ENCODE measurements around the gene LIMK1.

The LIMK1 gene

GRCh38 chr7:74094224-74095101, 10.9 kb downstream of the LIMK1 start:
- Histone ChIP-seq H3K4me1 (ENCODE audit: control insufficient read depth, insufficient read depth, low read length) (peaks cover 7% of the 10 kb centered on the region), H3K9me3 (ENCODE audit: control insufficient read depth, insufficient read depth, low read length) (peaks cover 4% of the 10 kb centered on the region), H3K4me3 (ENCODE audit: low read depth, low read length) (peak overlapping the region; percentile 52), H3K9ac (ENCODE audit: low read depth, low read length) (peak overlapping the region; percentile 73), H3K27me3 (ENCODE audit: control insufficient read depth, insufficient read depth, low read length) (no peaks in the 10 kb centered on the region), H3K36me3 (ENCODE audit: control insufficient read depth, insufficient read depth, low read length) (peaks cover 24% of the 10 kb centered on the region)

GRCh38 chr7:74095135-74095534, 11.5 kb downstream of the LIMK1 start:
- no peak overlapping the region for H3K9ac ChIP-seq (ENCODE audit: low read depth, low read length)
- H3K36me3 ChIP-seq (ENCODE audit: control insufficient read depth, insufficient read depth, low read length) = peaks cover 25% of the 10 kb centered on the region
- peak overlapping the region; percentile 52 for H3K4me3 ChIP-seq (ENCODE audit: low read depth, low read length)
- H3K27me3 ChIP-seq (ENCODE audit: control insufficient read depth, insufficient read depth, low read length) = no peaks in the 10 kb centered on the region
- H3K4me1 ChIP-seq (ENCODE audit: control insufficient read depth, insufficient read depth, low read length) = peaks cover 7% of the 10 kb centered on the region
- H3K9me3 ChIP-seq (ENCODE audit: control insufficient read depth, insufficient read depth, low read length) = peaks cover 4% of the 10 kb centered on the region

- peaks cover 28% of the 10 kb centered on the region for H3K36me3 ChIP-seq (ENCODE audit: control insufficient read depth, insufficient read depth, low read length)
- H3K9ac ChIP-seq (ENCODE audit: low read depth, low read length) = no peak overlapping the region
- H3K4me1 ChIP-seq (ENCODE audit: control insufficient read depth, insufficient read depth, low read length) = peaks cover 7% of the 10 kb centered on the region
- H3K27me3 ChIP-seq (ENCODE audit: control insufficient read depth, insufficient read depth, low read length) = no peaks in the 10 kb centered on the region
- no peak overlapping the region for H3K4me3 ChIP-seq (ENCODE audit: low read depth, low read length)
- H3K9me3 ChIP-seq (ENCODE audit: control insufficient read depth, insufficient read depth, low read length) = peaks cover 4% of the 10 kb centered on the region
These were observed 14.5 kb downstream of the LIMK1 start for GRCh38 chr7:74097937-74098614.

DNA sequence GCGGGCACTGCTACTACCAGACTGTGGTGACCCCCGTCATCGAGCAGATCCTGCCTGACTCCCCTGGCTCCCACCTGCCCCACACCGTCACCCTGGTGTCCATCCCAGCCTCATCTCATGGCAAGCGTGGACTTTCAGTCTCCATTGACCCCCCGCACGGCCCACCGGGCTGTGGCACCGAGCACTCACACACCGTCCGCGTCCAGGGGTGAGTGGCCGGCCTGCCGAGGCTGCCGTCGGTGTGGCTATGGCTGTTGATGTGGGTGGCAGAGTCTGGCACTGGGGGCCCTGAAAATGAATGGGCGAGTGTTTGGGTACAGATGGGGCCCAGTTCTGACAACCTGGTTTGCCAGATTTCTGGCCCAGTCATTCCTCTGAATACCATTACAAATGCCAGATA, 15.4 kb downstream of the LIMK1 start:
- no peak overlapping the region for H3K4me3 ChIP-seq (ENCODE audit: low read depth, low read length)
- peaks cover 4% of the 10 kb centered on the region for H3K9me3 ChIP-seq (ENCODE audit: control insufficient read depth, insufficient read depth, low read length)
- H3K4me1 ChIP-seq (ENCODE audit: control insufficient read depth, insufficient read depth, low read length) = peaks cover 3% of the 10 kb centered on the region
- peaks cover 25% of the 10 kb centered on the region for H3K36me3 ChIP-seq (ENCODE audit: control insufficient read depth, insufficient read depth, low read length)
- H3K27me3 ChIP-seq (ENCODE audit: control insufficient read depth, insufficient read depth, low read length) = no peaks in the 10 kb centered on the region
- H3K9ac ChIP-seq (ENCODE audit: low read depth, low read length) = no peak overlapping the region

DNA sequence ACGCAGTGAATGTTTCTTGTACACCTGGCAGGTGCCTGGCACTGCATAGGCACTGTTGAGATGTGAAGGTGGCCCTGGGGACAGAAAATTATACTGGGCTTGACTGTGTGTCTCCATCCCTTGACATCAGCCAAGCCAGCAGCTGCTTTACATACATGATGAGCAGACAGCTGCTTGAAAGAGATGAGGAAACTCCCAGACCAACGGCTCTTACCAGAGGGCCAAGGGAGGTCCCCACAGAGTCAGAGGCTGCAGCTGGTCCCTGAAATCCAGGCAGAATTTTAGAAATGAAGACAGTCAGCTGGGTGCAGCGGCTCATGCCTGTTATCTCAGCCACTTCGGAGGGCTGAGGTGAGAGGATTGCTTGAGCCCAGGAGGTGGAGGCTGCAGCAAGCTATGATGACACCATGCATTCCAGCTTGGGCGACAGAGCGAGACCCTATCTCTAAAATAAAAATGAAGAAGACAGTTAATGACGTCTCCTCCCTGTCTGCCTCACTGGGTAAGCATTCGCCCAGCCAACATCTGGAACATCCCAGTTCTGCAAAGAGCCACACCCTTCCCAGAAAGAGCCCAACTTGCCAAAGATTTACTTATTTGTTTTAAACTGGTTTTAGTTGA, 17.6 kb downstream of the LIMK1 start:
- H3K9ac ChIP-seq (ENCODE audit: low read depth, low read length) = no peak overlapping the region
- H3K27me3 ChIP-seq (ENCODE audit: control insufficient read depth, insufficient read depth, low read length) = no peaks in the 10 kb centered on the region
- peaks cover 30% of the 10 kb centered on the region for H3K36me3 ChIP-seq (ENCODE audit: control insufficient read depth, insufficient read depth, low read length)
- H3K4me3 ChIP-seq (ENCODE audit: low read depth, low read length) = no peak overlapping the region
- peaks cover 4% of the 10 kb centered on the region for H3K9me3 ChIP-seq (ENCODE audit: control insufficient read depth, insufficient read depth, low read length)
- H3K4me1 ChIP-seq (ENCODE audit: control insufficient read depth, insufficient read depth, low read length) = no peaks in the 10 kb centered on the region

DNA sequence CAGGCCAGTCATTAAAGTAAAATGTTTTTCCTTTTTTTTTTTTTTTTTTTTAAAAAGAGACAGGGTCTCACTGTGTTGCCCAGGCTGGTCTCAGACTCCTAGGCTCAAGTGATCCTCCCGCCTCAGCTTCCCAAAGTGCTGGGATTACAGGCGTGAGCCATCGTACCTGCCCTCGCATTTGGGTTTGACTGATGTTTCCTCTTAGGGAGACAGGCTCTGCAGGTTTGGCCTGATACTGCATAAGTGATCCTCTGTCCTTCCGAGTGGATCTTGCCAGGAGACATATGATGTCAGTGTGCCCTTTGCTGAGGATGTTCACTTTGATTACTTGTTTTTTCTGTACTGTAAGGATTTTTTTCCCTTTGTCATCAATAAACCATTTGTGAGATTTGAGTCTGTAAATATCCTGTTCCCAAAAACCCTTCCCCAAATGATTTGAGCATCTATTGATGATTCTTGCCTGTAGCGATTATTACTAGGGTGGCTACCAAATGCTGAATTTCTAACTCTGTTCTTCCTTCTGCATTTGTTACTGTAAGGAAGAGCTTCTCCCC, 19.7 kb downstream of the LIMK1 start:
- peaks cover 31% of the 10 kb centered on the region for H3K36me3 ChIP-seq (ENCODE audit: control insufficient read depth, insufficient read depth, low read length)
- H3K4me3 ChIP-seq (ENCODE audit: low read depth, low read length) = no peak overlapping the region
- no peak overlapping the region for H3K9ac ChIP-seq (ENCODE audit: low read depth, low read length)
- H3K27me3 ChIP-seq (ENCODE audit: control insufficient read depth, insufficient read depth, low read length) = no peaks in the 10 kb centered on the region
- no peaks in the 10 kb centered on the region for H3K9me3 ChIP-seq (ENCODE audit: control insufficient read depth, insufficient read depth, low read length)
- H3K4me1 ChIP-seq (ENCODE audit: control insufficient read depth, insufficient read depth, low read length) = no peaks in the 10 kb centered on the region

GRCh38 chr7:74104702-74105101, 21.1 kb downstream of the LIMK1 start:
- H3K9ac ChIP-seq (ENCODE audit: low read depth, low read length) = no peak overlapping the region
- H3K36me3 ChIP-seq (ENCODE audit: control insufficient read depth, insufficient read depth, low read length) = peaks cover 32% of the 10 kb centered on the region

DNA sequence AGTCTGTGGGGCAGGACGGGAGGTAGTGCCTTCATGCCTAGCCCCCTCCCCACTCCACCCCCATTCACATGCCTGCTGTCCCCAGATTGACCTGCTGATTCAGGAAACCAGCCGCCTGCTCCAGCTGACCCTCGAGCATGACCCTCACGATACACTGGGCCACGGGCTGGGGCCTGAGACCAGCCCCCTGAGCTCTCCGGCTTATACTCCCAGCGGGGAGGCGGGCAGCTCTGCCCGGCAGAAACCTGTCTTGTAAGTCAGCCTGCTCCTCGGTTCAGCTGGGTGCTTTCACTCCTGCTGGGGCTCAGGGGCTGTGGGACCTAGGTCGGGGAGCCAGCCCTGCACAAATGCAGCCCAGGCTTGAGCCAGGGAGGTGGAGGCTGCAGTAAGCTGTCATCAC, 22.4 kb downstream of the LIMK1 start:
- H3K36me3 ChIP-seq (ENCODE audit: control insufficient read depth, insufficient read depth, low read length) = peaks cover 32% of the 10 kb centered on the region

More at GRCh38 chr7:74104702-74105101, 21.1 kb downstream of the LIMK1 start:
- Histone ChIP-seq H3K4me1 (ENCODE audit: control insufficient read depth, insufficient read depth, low read length) (no peaks in the 10 kb centered on the region), H3K27me3 (ENCODE audit: control insufficient read depth, insufficient read depth, low read length) (no peaks in the 10 kb centered on the region), H3K4me3 (ENCODE audit: low read depth, low read length) (no peak overlapping the region), H3K9me3 (ENCODE audit: control insufficient read depth, insufficient read depth, low read length) (no peaks in the 10 kb centered on the region)

GRCh38 chr7:74106846-74107245, 23.2 kb downstream of the LIMK1 start:
- Histone ChIP-seq H3K27me3 (ENCODE audit: control insufficient read depth, insufficient read depth, low read length) (no peaks in the 10 kb centered on the region), H3K9me3 (ENCODE audit: control insufficient read depth, insufficient read depth, low read length) (no peaks in the 10 kb centered on the region), H3K9ac (ENCODE audit: low read depth, low read length) (no peak overlapping the region), H3K4me1 (ENCODE audit: control insufficient read depth, insufficient read depth, low read length) (no peaks in the 10 kb centered on the region), H3K36me3 (ENCODE audit: control insufficient read depth, insufficient read depth, low read length) (peaks cover 36% of the 10 kb centered on the region), H3K4me3 (ENCODE audit: low read depth, low read length) (no peak overlapping the region)

More for the DNA sequence above, 22.4 kb downstream of the LIMK1 start:
- Histone ChIP-seq H3K4me1 (ENCODE audit: control insufficient read depth, insufficient read depth, low read length) (no peaks in the 10 kb centered on the region), H3K4me3 (ENCODE audit: low read depth, low read length) (no peak overlapping the region), H3K9me3 (ENCODE audit: control insufficient read depth, insufficient read depth, low read length) (no peaks in the 10 kb centered on the region), H3K9ac (ENCODE audit: low read depth, low read length) (no peak overlapping the region), H3K27me3 (ENCODE audit: control insufficient read depth, insufficient read depth, low read length) (no peaks in the 10 kb centered on the region)

DNA sequence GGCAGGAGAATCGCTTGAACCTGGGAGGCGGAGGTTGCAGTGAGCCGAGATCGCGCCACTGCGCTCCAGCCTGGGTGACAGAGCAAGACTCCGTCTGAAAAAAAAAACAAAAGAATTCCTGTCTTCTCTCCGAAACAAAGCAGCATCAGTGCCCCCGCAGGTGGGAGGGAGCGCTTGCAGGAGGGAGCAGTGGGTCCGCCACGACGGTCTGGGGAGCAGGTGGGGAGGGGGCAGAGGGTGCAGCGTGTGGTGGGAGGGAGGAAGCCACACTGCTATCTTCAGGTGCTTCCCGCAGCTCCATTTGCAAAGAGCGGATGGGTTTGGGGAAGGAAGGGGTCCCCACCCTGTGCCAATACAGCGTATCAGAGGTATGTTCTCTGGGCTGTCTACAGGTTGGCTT, 31.7 kb downstream of the LIMK1 start:
- H3K27me3 ChIP-seq (ENCODE audit: control insufficient read depth, insufficient read depth, low read length) = no peaks in the 10 kb centered on the region
- H3K4me1 ChIP-seq (ENCODE audit: control insufficient read depth, insufficient read depth, low read length) = no peaks in the 10 kb centered on the region
- H3K4me3 ChIP-seq (ENCODE audit: low read depth, low read length) = no peak overlapping the region
- no peak overlapping the region for H3K9ac ChIP-seq (ENCODE audit: low read depth, low read length)
- no peaks in the 10 kb centered on the region for H3K9me3 ChIP-seq (ENCODE audit: control insufficient read depth, insufficient read depth, low read length)
- H3K36me3 ChIP-seq (ENCODE audit: control insufficient read depth, insufficient read depth, low read length) = peaks cover 30% of the 10 kb centered on the region

GRCh38 chr7:74116356-74116755, 32.8 kb downstream of the LIMK1 start:
- Histone ChIP-seq H3K4me1 (ENCODE audit: control insufficient read depth, insufficient read depth, low read length) (no peaks in the 10 kb centered on the region), H3K9ac (ENCODE audit: low read depth, low read length) (no peak overlapping the region), H3K36me3 (ENCODE audit: control insufficient read depth, insufficient read depth, low read length) (peaks cover 38% of the 10 kb centered on the region), H3K9me3 (ENCODE audit: control insufficient read depth, insufficient read depth, low read length) (no peaks in the 10 kb centered on the region), H3K4me3 (ENCODE audit: low read depth, low read length) (no peak overlapping the region), H3K27me3 (ENCODE audit: control insufficient read depth, insufficient read depth, low read length) (no peaks in the 10 kb centered on the region)

All from iPS-15b (cell line).